H1 (cell line): ENCODE measurements around the gene DDX3X. TPM values are rescaled to one million over a fixed set of nuclear protein-coding genes. Genes with fewer than 3 reads are reported as not detected.

ENCODE experiments used
- ATF3 ChIP-seq: IDR thresholded peaks from 2 replicates; pipeline ENCODE4 v1.6.1; 2011; ENCODE audit warnings: low read depth, mild to moderate bottlenecking, low read length; ENCODE audit not compliant: insufficient read depth
- CHD2 ChIP-seq: IDR thresholded peaks from 2 replicates; pipeline ENCODE4 v1.6.1; 2012; ENCODE audit warnings: low read length, improper control_type of control experiment
- POLR2A ChIP-seq, 2 experiments: IDR thresholded peaks; 1 replicate in 1 of 2; 2 replicates in 1 of 2; pipeline ENCODE4 v1.6.1; 2011; ENCODE audit warnings: low read depth in 2 of 2, low read length in 2 of 2, mild to moderate bottlenecking in 2 of 2; ENCODE audit errors: control extremely low read depth in 1 of 2
- polyA plus RNA-seq, 7 experiments: library from polyadenylated mRNA; depleted of rRNA in 3 of 7; stranded (reverse) in 5 of 7; unstranded in 2 of 7; fragments of >200 nt in 5 of 7; fragments of 200-250 nt in 2 of 7; gene quantifications; 1 replicate in 5 of 7; 2 replicates in 1 of 7; 4 replicates in 1 of 7; pipeline versions ENCODE4 v1.2.1 to v1.2.3, GENCODE V29; 2011 to 2013; ENCODE audit warnings: missing spikeins in 2 of 7, mixed read lengths in 2 of 7
- total RNA-seq: library from RNA; stranded (reverse); fragmentation: NEBNext Ultra II Directional; extraction: Animal tissue kit (Norgen Biotek cat#: 25700); gene quantifications from 2 replicates; pipeline ENCODE4 v1.2.1, GENCODE V29; 2021

Gene DDX3X
- total and polyA plus RNA-seq, 2 of the 8 experiments (the other 6 are each of a cell fraction or from before 2014, with no cell fraction given), result 39.4 to 291 TPM

GRCh38 chrX:41350150-41350975, 16.4 kb downstream of the DDX3X start (continued):
- TF ChIP-seq ATF3 (no peak), POLR2A (IDR thresholded peaks at IDR 0.05; ENCODE audit: control extremely low read depth in 1 of 2, low read depth in 2 of 2, low read length in 2 of 2) (peak; percentile 89 to 93), CHD2 (no peak)
